BLaER1 treated with 17β-estradiol and CSF1 and Interleukin-3, amounts not matched to agents 10 nM and 100 nM (cell line): ENCODE results near the gene STAC2.

Experiments used
- H3K27ac ChIP-seq, 11 experiments: shearing (Covaris generic); formaldehyde crosslinking; 2 replicates each; pipeline ENCODE4 v1.8.1; 2022
- H3K27me3 ChIP-seq, 11 experiments: shearing (Covaris generic); formaldehyde crosslinking; 2 replicates each; pipeline ENCODE4 v1.8.1; 2022
- H3K36me3 ChIP-seq, 11 experiments: shearing (Covaris generic); formaldehyde crosslinking; 2 replicates each; pipeline ENCODE4 v1.8.1; 2022
- H3K4me1 ChIP-seq, 10 experiments: shearing (Covaris generic); formaldehyde crosslinking; 2 replicates each; pipeline ENCODE4 v1.8.1; 2022
- H3K4me2 ChIP-seq, 11 experiments: shearing (Covaris generic); formaldehyde crosslinking; 2 replicates each; pipeline ENCODE4 v1.8.1; 2022
- H3K4me3 ChIP-seq, 10 experiments: shearing (Covaris generic); formaldehyde crosslinking; 2 replicates each; pipeline ENCODE4 v1.8.1; 2022
- H3K9ac ChIP-seq, 11 experiments: shearing (Covaris generic); formaldehyde crosslinking; 2 replicates each; pipeline ENCODE4 v1.8.1; 2022
- H3K9me3 ChIP-seq, 11 experiments: shearing (Covaris generic); formaldehyde crosslinking; replicated peaks in 1 of 11; 2 replicates each; pipeline ENCODE4 v1.8.1; 2022
- H4K20me1 ChIP-seq, 11 experiments: shearing (Covaris generic); formaldehyde crosslinking; 2 replicates each; pipeline ENCODE4 v1.8.1; 2022
- Cebpa-rat ChIP-seq, 11 experiments: shearing (Covaris generic); IDR thresholded peaks; 2 replicates each; pipeline ENCODE4 v1.8.1; 2022

STAC2 gene

GRCh38 chr17:39177256-39177655 is 48.5 kb downstream of the STAC2 start:
- Histone ChIP-seq H3K4me2 (peak overlapping the region in 2 of 11 experiments; percentile 94 to 95; a peak in 1 of 22 replicates), H3K4me3 (no peak overlapping the region), H3K9me3 (0 out of 22 replicates have a peak, but pooled peaks cover 0 to 5% (median 0%) of the 10 kb centered on the region in 11 experiments), H3K27me3 (peaks cover 0 to 20% (median 0%) of the 10 kb centered on the region in 11 experiments; a peak in 5 of 22 replicates), H3K9ac (no peak overlapping the region), H4K20me1 (peaks cover 0 to 69% (median 12%) of the 10 kb centered on the region in 11 experiments; a peak in 13 of 22 replicates), H3K4me1 (peaks cover 24 to 50% (median 49%) of the 10 kb centered on the region in 10 experiments), H3K36me3 (peaks cover 51 to 71% (median 60%) of the 10 kb centered on the region in 11 experiments), H3K27ac (peak overlapping the region in 1 of 11 experiments; percentile 85; a peak in 1 of 22 replicates)
- no peak for TF ChIP-seq Cebpa-rat (IDR thresholded peaks at IDR 0.05)

- peak overlapping the region in 1 of 10 experiments; percentile 6; a peak in 1 of 20 replicates for H3K4me3 ChIP-seq
- H3K27ac ChIP-seq, result peak overlapping the region in 6 of 11 experiments; percentile 9 to 85 (median 61); a peak in 12 of 22 replicates
These were observed 50.1 kb downstream of the STAC2 start for GRCh38 chr17:39175695-39176093.

GRCh38 chr17:39174920-39175694 is 50.6 kb downstream of the STAC2 start:
- Histone ChIP-seq H3K4me3 (peak overlapping the region in 2 of 10 experiments; percentile 6 to 28; a peak in 2 of 20 replicates), H3K4me2 (peak overlapping the region; percentile 67 to 99 (median 89)), H3K27ac (peak overlapping the region in 7 of 11 experiments; percentile 42 to 85 (median 69); a peak in 12 of 22 replicates), H3K27me3 (peaks cover 0 to 26% (median 0%) of the 10 kb centered on the region in 11 experiments; a peak in 5 of 22 replicates), H3K4me1 (peaks cover 32 to 72% (median 71%) of the 10 kb centered on the region in 10 experiments), H3K36me3 (peaks cover 32 to 49% (median 41%) of the 10 kb centered on the region in 11 experiments), H3K9me3 (0 out of 22 replicates have a peak, but pooled peaks cover 0 to 5% (median 0%) of the 10 kb centered on the region in 11 experiments), H3K9ac (peak overlapping the region in 10 of 11 experiments; percentile 0 to 75 (median 41); a peak in 12 of 22 replicates), H4K20me1 (peaks cover 0 to 71% (median 12%) of the 10 kb centered on the region in 11 experiments; a peak in 13 of 22 replicates)
- no peak for TF ChIP-seq Cebpa-rat (IDR thresholded peaks at IDR 0.05)

More at GRCh38 chr17:39175695-39176093, 50.1 kb downstream of the STAC2 start:
- peaks cover 0 to 26% (median 0%) of the 10 kb centered on the region in 11 experiments; a peak in 5 of 22 replicates for H3K27me3 ChIP-seq
- 0 out of 22 replicates have a peak, but pooled peaks cover 0 to 5% (median 0%) of the 10 kb centered on the region in 11 experiments for H3K9me3 ChIP-seq
- peaks cover 26 to 66% (median 65%) of the 10 kb centered on the region in 10 experiments for H3K4me1 ChIP-seq
- H4K20me1 ChIP-seq, result peaks cover 0 to 71% (median 12%) of the 10 kb centered on the region in 11 experiments; a peak in 13 of 22 replicates
- H3K9ac ChIP-seq, result peak overlapping the region in 9 of 11 experiments; percentile 11 to 74 (median 51); a peak in 12 of 22 replicates
- no peak for TF ChIP-seq Cebpa-rat (IDR thresholded peaks at IDR 0.05)
- peak overlapping the region; percentile 67 to 99 (median 89) for H3K4me2 ChIP-seq
- peaks cover 36 to 55% (median 45%) of the 10 kb centered on the region in 11 experiments for H3K36me3 ChIP-seq

- peak overlapping the region in 3 of 10 experiments; percentile 23 to 35 (median 32); a peak in 4 of 20 replicates for H3K4me3 ChIP-seq
These were observed 52.0 kb downstream of the STAC2 start for GRCh38 chr17:39173526-39174274.

GRCh38 chr17:39173080-39173479 is 52.7 kb downstream of the STAC2 start:
- Histone ChIP-seq H3K9ac (peak overlapping the region in 7 of 11 experiments; percentile 14 to 75 (median 53); a peak in 9 of 22 replicates), H3K27ac (peak overlapping the region in 6 of 11 experiments; percentile 57 to 85 (median 72); a peak in 13 of 22 replicates), H3K9me3 (peaks cover 0 to 11% (median 5%) of the 10 kb centered on the region in 11 experiments; a peak in 6 of 22 replicates), H3K27me3 (peaks cover 0 to 26% (median 0%) of the 10 kb centered on the region in 11 experiments; a peak in 5 of 22 replicates), H3K4me3 (peak overlapping the region in 2 of 10 experiments; percentile 32 to 35; a peak in 1 of 20 replicates), H3K4me2 (peak overlapping the region in 10 of 11 experiments; percentile 23 to 99 (median 90); a peak in 20 of 22 replicates), H3K4me1 (peaks cover 48 to 91% (median 88%) of the 10 kb centered on the region in 10 experiments), H3K36me3 (peaks cover 16 to 29% (median 21%) of the 10 kb centered on the region in 11 experiments), H4K20me1 (peaks cover 0 to 58% (median 12%) of the 10 kb centered on the region in 11 experiments; a peak in 13 of 22 replicates)
- TF ChIP-seq Cebpa-rat (IDR thresholded peaks at IDR 0.05), result no peak

More at GRCh38 chr17:39173526-39174274, 52.0 kb downstream of the STAC2 start:
- H3K27me3 ChIP-seq, result peaks cover 0 to 26% (median 0%) of the 10 kb centered on the region in 11 experiments; a peak in 5 of 22 replicates
- no peak for TF ChIP-seq Cebpa-rat (IDR thresholded peaks at IDR 0.05)
- H3K4me2 ChIP-seq, result peak overlapping the region; percentile 67 to 99 (median 89); a peak in 21 of 22 replicates
- H4K20me1 ChIP-seq, result peaks cover 0 to 65% (median 12%) of the 10 kb centered on the region in 11 experiments; a peak in 13 of 22 replicates
- H3K9ac ChIP-seq, result peak overlapping the region in 9 of 11 experiments; percentile 0 to 75 (median 53); a peak in 15 of 22 replicates
- H3K4me1 ChIP-seq, result peaks cover 44 to 85% (median 83%) of the 10 kb centered on the region in 10 experiments
- peak overlapping the region in 7 of 11 experiments; percentile 42 to 85 (median 69); a peak in 14 of 22 replicates for H3K27ac ChIP-seq
- peaks cover 0 to 7% (median under 1%) of the 10 kb centered on the region in 11 experiments; a peak in 6 of 22 replicates for H3K9me3 ChIP-seq
- peaks cover 22 to 35% (median 28%) of the 10 kb centered on the region in 11 experiments for H3K36me3 ChIP-seq

GRCh38 chr17:39171933-39172332 is 53.8 kb downstream of the STAC2 start:
- Histone ChIP-seq H3K27ac (peak overlapping the region in 5 of 11 experiments; percentile 57 to 85 (median 74); a peak in 12 of 22 replicates), H3K4me1 (peaks cover 60 to 99% (median 96%) of the 10 kb centered on the region in 10 experiments), H3K27me3 (peaks cover 0 to 26% (median 0%) of the 10 kb centered on the region in 11 experiments; a peak in 8 of 22 replicates), H3K9me3 (peaks cover 0 to 7% (median 5%) of the 10 kb centered on the region in 11 experiments; a peak in 6 of 22 replicates), H3K4me2 (peak overlapping the region in 9 of 11 experiments; percentile 76 to 99 (median 90); a peak in 18 of 22 replicates), H3K4me3 (no peak overlapping the region), H3K9ac (peak overlapping the region in 4 of 11 experiments; percentile 9 to 74 (median 40); a peak in 4 of 22 replicates), H4K20me1 (peaks cover 0 to 52% (median 12%) of the 10 kb centered on the region in 11 experiments; a peak in 13 of 22 replicates), H3K36me3 (peaks cover 4 to 18% (median 10%) of the 10 kb centered on the region in 11 experiments)
- no peak for TF ChIP-seq Cebpa-rat (IDR thresholded peaks at IDR 0.05)

GRCh38 chr17:39170558-39170957 is 55.2 kb downstream of the STAC2 start:
- Histone ChIP-seq H3K9me3 (peaks cover 0 to 7% (median 5%) of the 10 kb centered on the region in 11 experiments; a peak in 6 of 22 replicates), H3K9ac (peak overlapping the region in 4 of 11 experiments; percentile 7 to 51 (median 34); a peak in 5 of 22 replicates), H3K27ac (peak overlapping the region in 7 of 11 experiments; percentile 3 to 85 (median 74); a peak in 10 of 22 replicates), H3K27me3 (peaks cover 9 to 36% (median 13%) of the 10 kb centered on the region in 11 experiments), H3K36me3 (peaks cover 0 to 7% (median 0%) of the 10 kb centered on the region in 11 experiments; a peak in 3 of 22 replicates), H3K4me3 (no peak overlapping the region), H3K4me2 (peak overlapping the region; percentile 28 to 99 (median 76); a peak in 21 of 22 replicates), H3K4me1 (peaks cover 68 to 99% (median 96%) of the 10 kb centered on the region in 10 experiments), H4K20me1 (peaks cover 0 to 40% (median 7%) of the 10 kb centered on the region in 11 experiments; a peak in 13 of 22 replicates)
- TF ChIP-seq Cebpa-rat (IDR thresholded peaks at IDR 0.05), result no peak
